Airway epithelial cell (primary cell): Measurements from ENCODE around the gene GPR158. TPM values are rescaled to one million over a fixed set of nuclear protein-coding genes. Genes with fewer than 3 reads are reported as not detected.

Source experiments
- total RNA-seq: library from RNA; depleted of rRNA; stranded (reverse); fragments of >200 nt; gene quantifications from 2 replicates; pipeline ENCODE4 v1.2.3, GENCODE V29; 2015

GPR158 gene
- total RNA-seq = not detected in 2 replicates

DNA sequence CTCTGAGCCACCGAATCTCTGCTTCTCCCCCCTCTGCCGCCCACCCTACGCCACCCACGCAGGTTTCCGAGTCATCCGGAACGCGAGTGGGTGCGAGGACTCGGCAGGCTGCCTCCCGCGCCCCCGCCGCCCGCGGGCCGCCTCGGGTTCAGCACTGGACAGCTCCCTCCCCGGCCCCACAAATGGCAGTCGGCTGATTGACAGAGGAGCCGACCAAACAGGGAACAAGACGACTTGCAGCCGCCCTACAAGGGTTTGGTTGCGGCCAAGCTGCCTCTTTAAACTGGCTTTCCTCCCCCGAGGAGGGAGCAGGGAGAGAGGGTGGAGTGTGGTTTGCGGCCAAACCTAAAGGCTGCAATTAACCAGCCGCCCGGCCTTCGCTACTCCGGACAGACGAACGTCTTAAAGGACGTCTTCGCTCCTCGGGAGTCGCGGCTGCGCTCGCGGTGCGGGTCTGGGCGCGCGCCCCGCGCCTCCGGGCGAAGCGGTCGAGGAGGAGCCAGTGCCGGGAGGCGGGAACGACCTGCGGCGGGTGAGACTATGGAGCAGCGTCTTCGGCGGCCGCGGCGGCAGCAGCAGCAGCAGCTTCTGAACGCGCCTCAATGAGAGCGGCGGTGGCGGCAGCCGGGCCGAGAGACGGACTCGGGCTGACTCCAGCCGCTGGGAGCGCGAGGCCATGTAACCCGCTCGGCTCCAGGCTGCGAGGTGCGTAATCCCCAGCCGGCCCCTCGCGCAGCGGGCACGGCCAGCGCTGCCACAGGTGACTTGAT, at the start of gene GPR158:
Gene GPR158 (plus strand): TSS at position 541 of the 770 bp plus-strand sequence. CDS start 420 bp downstream, outside the sequence.

Other genes starting within 250 kb of the GPR158 start
- 2.7 and 2.8 TPM in 2 replicates for gene PRTFDC1, start 222.4 kb upstream of the GPR158 start, total RNA-seq
- not detected in 2 replicates for gene ENKUR, start 158.8 kb upstream of the GPR158 start, total RNA-seq
- gene THNSL1, start 158.4 kb upstream of the GPR158 start, total RNA-seq = 2.8 and 2.9 TPM in 2 replicates